ENCODE data around the gene EPHB1.

- no peak for TF ChIP-seq POLR2AphosphoS5 (IDR thresholded peaks at IDR 0.05; ENCODE audit: borderline replicate concordance, low read depth, low read length)
- no peak for TF ChIP-seq FOXP2 (optimal IDR thresholded peaks at IDR 0.05; ENCODE audit: control extremely low read depth, extremely low read length, insufficient read depth)
- no peak for TF ChIP-seq EZH2 (IDR thresholded peaks at IDR 0.05)
These were observed 245.5 kb downstream of the EPHB1 start for GRCh38 chr3:135040321-135041240.
